GM19240 (cell line): ENCODE measurements around the gene TRPM3.
"Not testable (repeated sequence)": the region's sequence is repeated elsewhere in the genome, so short reads cannot be mapped to it uniquely, and the experiment has no call there.

Experiments
- DNase-seq: peaks from one replicate; pipeline ENCODE4 v3.0.0; 2011; ENCODE audit warnings: low spot score; ENCODE audit not compliant: insufficient read length

Gene TRPM3

GRCh38 chr9:70673844-70674243, 447.6 kb downstream of the TRPM3 start:
- DNase-seq: no peak

GRCh38 chr9:70672161-70672649, 449.2 kb downstream of the TRPM3 start:
- DNase-seq: no peak

- no peak for DNase-seq
Measured at GRCh38 chr9:70668751-70669150, 452.7 kb downstream of the TRPM3 start.

- no peak for DNase-seq
Measured at GRCh38 chr9:70658765-70659164, 462.7 kb downstream of the TRPM3 start.

- DNase-seq: no peak
Measured at GRCh38 chr9:70656281-70656680, 465.1 kb downstream of the TRPM3 start.

GRCh38 chr9:70654144-70654543, 467.3 kb downstream of the TRPM3 start:
- DNase-seq: no peak

- DNase-seq: not testable (repeated sequence)
Measured at GRCh38 chr9:70644627-70645026, 476.8 kb downstream of the TRPM3 start.

GRCh38 chr9:70642341-70642740, 479.1 kb downstream of the TRPM3 start:
- no peak for DNase-seq

GRCh38 chr9:70641631-70642030, 479.8 kb downstream of the TRPM3 start:
- no peak for DNase-seq

GRCh38 chr9:70641031-70641430, 480.4 kb downstream of the TRPM3 start:
- DNase-seq: no peak

GRCh38 chr9:70639853-70640814, 481.3 kb downstream of the TRPM3 start:
- no peak for DNase-seq

GRCh38 chr9:70635790-70636189, 485.6 kb downstream of the TRPM3 start:
- DNase-seq: no peak

- DNase-seq: no peak
Measured at GRCh38 chr9:70634696-70635095, 486.7 kb downstream of the TRPM3 start.

GRCh38 chr9:70630971-70631370, 490.4 kb downstream of the TRPM3 start:
- no peak for DNase-seq

- not testable (repeated sequence) for DNase-seq
Measured at GRCh38 chr9:70629080-70629685, 492.2 kb downstream of the TRPM3 start.

GRCh38 chr9:70625078-70625477, 496.3 kb downstream of the TRPM3 start:
- DNase-seq: no peak

GRCh38 chr9:70618784-70619183, 502.6 kb downstream of the TRPM3 start:
- DNase-seq: no peak

GRCh38 chr9:70617033-70617828, 504.2 kb downstream of the TRPM3 start:
- DNase-seq: no peak

- DNase-seq: no peak
Measured at GRCh38 chr9:70616228-70616990, 505.0 kb downstream of the TRPM3 start.

GRCh38 chr9:70615464-70616138, 505.8 kb downstream of the TRPM3 start:
- no peak for DNase-seq
